SH-SY5Y (cell line): Measurements from ENCODE around the gene PHC2.

Experiments
- GATA2 ChIP-seq: IDR thresholded peaks from 2 replicates; pipeline ENCODE4 v1.6.1; 2011; ENCODE audit warnings: mild to moderate bottlenecking, low read depth, low read length
- GATA3 ChIP-seq: IDR thresholded peaks from 2 replicates; pipeline ENCODE4 v1.6.1; 2011; ENCODE audit warnings: low read depth, mild to moderate bottlenecking, low read length, moderate library complexity

DNA sequence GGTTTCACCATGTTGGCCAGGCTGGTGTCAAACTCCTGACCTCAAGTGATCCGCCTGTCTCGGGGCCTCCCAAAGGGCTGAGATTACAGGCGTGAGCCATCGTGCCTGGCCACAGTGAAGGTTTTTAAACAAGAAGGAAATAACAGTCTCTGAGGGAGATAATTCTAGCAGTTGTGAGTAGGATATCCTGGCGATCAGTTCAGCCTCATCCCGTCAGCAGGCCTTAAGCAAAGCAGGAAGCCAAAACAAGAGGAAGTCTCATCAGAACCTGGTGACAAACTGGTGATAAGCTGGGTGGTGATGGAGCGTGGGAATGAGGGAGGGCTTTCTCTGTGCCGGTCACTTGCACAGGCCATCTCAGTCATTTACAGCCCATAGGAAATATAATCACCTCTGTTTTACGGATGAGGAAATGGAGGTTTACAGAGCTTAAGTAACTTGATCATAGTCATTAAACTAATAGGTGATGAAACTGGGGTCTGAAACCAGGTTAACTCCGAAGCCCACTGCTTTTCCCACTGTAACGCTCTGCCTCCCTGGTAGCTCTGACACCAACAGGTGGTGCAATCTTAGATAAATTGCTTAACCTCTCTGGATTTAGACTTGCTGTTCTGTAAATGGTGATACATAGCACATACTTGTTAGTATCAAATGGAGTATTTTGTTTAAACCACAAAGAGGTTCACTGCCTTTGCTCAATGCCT, 69.2 kb downstream of the PHC2 start:
- no peak for TF ChIP-seq GATA2
- TF ChIP-seq GATA3, result no peak
